GM12873 (cell line): ENCODE data around the gene VTI1B.
"Not testable (repeated sequence)": the region's sequence is repeated elsewhere in the genome, so short reads cannot be mapped to it uniquely, and the experiment has no call there.

Source experiments
- CTCF ChIP-seq: IDR thresholded peaks from 2 replicates; pipeline ENCODE4 v1.5.1; 2012; ENCODE audit warnings: low read depth, mild to moderate bottlenecking, moderate library complexity, low read length, control low read depth; ENCODE audit not compliant: insufficient read depth; ENCODE audit errors: missing control alignments

VTI1B gene

GRCh38 chr14:67704484-67705089 is 30.2 kb upstream of the VTI1B start:
- peak; percentile 75 for TF ChIP-seq CTCF

- no peak for TF ChIP-seq CTCF
Observed at GRCh38 chr14:67703997-67704396, 29.6 kb upstream of the VTI1B start.

GRCh38 chr14:67701492-67701891 is 27.1 kb upstream of the VTI1B start, which contains the start of gene RDH12:
Gene RDH12 (plus strand): TSS chr14:67701886. CDS start chr14:67722643, 20,757 bp downstream.
- not testable (repeated sequence) for TF ChIP-seq CTCF

- TF ChIP-seq CTCF = no peak
Observed at GRCh38 chr14:67698179-67698578, 23.7 kb upstream of the VTI1B start.

- TF ChIP-seq CTCF = no peak
Observed at GRCh38 chr14:67697006-67697405, 22.6 kb upstream of the VTI1B start.

- TF ChIP-seq CTCF = no peak
Observed at GRCh38 chr14:67695394-67695949, 21.0 kb upstream of the VTI1B start, which contains the start of gene RDH11. Gene RDH11 (minus strand): TSS chr14:67695764. CDS start chr14:67695703, 61 bp downstream.

GRCh38 chr14:67694791-67695393 is 20.5 kb upstream of the VTI1B start:
- no peak for TF ChIP-seq CTCF
